Bronchial epithelial cell (primary cell): Measurements from ENCODE around the gene PRIMA1. TPM values are rescaled to one million over a fixed set of nuclear protein-coding genes. Genes with fewer than 3 reads are reported as not detected.

Experiments used
- DNase-seq: peaks from one replicate; pipeline ENCODE4 v3.0.0-alpha.2; 2010; ENCODE audit warnings: low read depth
- FAIRE-seq: peaks from 2 replicates; lab custom pipeline; 2011; peaks lifted over from hg19 to GRCh38; lab: Jason Lieb, UNC
- H3K27me3 ChIP-seq: 2 replicates; pipeline ENCODE4 v1.5.1; 2011; ENCODE audit warnings: low read length; ENCODE audit not compliant: control insufficient read depth, insufficient read depth
- H3K36me3 ChIP-seq: 2 replicates; pipeline ENCODE4 v1.5.1; 2011; ENCODE audit warnings: low read length; ENCODE audit not compliant: control insufficient read depth, insufficient read depth
- H3K4me3 ChIP-seq: 2 replicates; pipeline ENCODE4 v1.5.1; 2011; ENCODE audit warnings: mild to moderate bottlenecking, low read depth, low read length, control low read depth
- total RNA-seq: library from RNA; depleted of rRNA; stranded (reverse); fragments of >200 nt; gene quantifications from 2 replicates; pipeline ENCODE4 v1.2.1, GENCODE V29; 2014
- TF ChIP-seq, protein P1 (sequence below): IDR thresholded peaks from 2 replicates; pipeline ENCODE4 v1.5.1; 2011; ENCODE audit warnings: mild to moderate bottlenecking, moderate library complexity, low read length, control low read depth, inconsistent platforms; ENCODE audit not compliant: insufficient read depth, severe bottlenecking

The PRIMA1 gene
- total RNA-seq, 1 donor from 2014 or later = not detected

DNA sequence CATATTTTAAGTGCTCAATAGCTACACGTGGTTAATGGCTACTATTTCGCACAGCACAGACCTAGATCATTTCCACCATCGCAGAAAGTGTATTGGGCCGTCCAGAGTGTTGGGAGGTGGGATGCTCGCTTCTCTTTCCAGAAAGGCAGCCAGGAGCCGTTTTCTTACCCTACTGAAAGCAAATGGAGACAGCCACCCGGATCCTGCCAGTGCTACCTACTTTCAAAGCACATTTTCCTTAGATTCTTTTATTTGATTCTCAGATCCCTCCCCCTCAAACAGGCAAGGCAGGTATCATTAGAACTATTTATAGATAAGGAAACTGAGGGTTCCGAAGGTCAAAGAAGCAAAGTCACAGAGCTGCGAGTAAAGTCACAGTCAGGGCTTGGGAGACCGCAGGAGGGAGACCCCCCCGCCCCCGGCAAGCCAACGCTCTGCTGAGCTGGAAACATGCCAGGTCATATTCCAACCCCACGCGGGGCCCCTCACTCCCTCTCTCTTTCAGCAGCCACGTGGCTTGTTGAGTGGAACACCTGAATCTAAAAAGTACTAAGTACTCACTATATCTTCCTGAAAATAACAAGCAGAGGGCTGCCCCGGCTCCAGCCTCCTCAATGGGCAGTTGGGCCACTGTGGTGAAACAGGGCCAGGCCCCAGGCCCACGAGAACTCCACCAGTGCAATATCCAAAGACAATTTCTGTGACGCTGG, 36.2 kb downstream of the PRIMA1 start:
- TF ChIP-seq, protein P1, sequence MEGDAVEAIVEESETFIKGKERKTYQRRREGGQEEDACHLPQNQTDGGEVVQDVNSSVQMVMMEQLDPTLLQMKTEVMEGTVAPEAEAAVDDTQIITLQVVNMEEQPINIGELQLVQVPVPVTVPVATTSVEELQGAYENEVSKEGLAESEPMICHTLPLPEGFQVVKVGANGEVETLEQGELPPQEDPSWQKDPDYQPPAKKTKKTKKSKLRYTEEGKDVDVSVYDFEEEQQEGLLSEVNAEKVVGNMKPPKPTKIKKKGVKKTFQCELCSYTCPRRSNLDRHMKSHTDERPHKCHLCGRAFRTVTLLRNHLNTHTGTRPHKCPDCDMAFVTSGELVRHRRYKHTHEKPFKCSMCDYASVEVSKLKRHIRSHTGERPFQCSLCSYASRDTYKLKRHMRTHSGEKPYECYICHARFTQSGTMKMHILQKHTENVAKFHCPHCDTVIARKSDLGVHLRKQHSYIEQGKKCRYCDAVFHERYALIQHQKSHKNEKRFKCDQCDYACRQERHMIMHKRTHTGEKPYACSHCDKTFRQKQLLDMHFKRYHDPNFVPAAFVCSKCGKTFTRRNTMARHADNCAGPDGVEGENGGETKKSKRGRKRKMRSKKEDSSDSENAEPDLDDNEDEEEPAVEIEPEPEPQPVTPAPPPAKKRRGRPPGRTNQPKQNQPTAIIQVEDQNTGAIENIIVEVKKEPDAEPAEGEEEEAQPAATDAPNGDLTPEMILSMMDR = no peak
- FAIRE-seq (no peak), DNase-seq (no peak)
- Histone ChIP-seq H3K27me3 (no peaks in the 10 kb centered on the region), H3K36me3 (no peaks in the 10 kb centered on the region), H3K4me3 (no peak overlapping the region)

DNA sequence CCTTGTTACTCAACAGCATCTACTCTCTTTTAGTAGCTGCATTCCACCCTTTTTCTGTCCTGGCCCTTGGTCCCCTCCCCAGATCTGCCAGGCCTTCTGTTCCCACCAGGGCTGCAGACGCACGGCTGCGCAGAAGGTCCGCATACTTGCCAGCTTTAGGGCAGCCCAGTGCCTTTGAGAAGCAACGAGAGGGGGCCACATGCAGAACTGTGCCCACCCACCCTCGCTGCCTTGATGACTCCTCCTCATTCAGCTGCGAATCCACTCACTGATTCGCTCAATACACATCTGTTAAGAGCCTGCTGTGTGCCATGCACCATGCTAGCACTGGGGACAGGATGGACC, 39.2 kb downstream of the PRIMA1 start:
- H3K36me3 ChIP-seq = no peaks in the 10 kb centered on the region
- no peak for FAIRE-seq
- DNase-seq = no peak
- H3K4me3 ChIP-seq = no peak overlapping the region
- TF ChIP-seq, protein P1 = no peak
- H3K27me3 ChIP-seq = no peaks in the 10 kb centered on the region

DNA sequence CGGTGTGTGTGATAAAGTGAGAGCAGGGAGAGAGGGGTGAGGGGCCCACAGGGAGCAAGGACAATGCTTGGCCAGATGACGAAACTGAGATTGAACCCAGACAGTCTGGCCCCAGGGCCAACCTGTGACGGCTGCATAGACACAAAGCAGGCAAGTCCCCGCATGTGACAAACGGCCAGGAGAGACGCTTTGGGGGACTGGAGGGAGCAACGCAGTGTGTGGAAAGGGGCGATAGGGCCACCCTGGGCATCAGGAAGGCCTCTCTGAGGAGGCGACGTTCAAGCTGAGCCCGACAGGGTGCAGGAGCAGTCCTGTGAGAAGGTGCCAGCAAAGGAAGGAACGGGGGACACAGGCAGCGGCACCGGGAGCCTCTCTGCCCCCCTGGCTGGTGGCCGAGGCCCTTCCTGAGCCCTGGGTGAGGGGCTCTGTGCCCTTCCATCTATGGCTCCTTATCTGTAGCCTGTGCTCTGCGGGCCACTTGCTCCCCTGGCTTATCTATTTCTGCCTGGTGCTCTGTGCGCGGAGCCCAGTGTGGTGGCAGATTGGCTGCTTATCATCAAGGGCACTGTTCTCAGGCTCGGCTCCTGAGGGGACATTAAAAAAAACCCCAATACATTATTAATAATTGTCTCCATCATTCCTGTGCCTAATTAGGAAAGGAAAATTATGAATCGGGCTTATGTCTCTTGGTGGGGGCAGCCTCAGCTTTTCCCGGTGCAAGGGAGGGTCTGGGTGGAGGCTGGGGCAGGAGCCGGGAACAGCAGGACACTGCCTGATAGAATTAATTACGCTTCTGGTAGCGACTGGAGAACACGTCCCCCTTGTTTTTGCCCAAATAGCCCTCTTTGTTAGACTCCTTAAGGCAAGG, 39.8 kb downstream of the PRIMA1 start:
- no peaks in the 10 kb centered on the region for H3K27me3 ChIP-seq
- no peak for FAIRE-seq
- no peak for DNase-seq
- no peak overlapping the region for H3K4me3 ChIP-seq
- no peaks in the 10 kb centered on the region for H3K36me3 ChIP-seq
- TF ChIP-seq, protein P1 = no peak

DNA sequence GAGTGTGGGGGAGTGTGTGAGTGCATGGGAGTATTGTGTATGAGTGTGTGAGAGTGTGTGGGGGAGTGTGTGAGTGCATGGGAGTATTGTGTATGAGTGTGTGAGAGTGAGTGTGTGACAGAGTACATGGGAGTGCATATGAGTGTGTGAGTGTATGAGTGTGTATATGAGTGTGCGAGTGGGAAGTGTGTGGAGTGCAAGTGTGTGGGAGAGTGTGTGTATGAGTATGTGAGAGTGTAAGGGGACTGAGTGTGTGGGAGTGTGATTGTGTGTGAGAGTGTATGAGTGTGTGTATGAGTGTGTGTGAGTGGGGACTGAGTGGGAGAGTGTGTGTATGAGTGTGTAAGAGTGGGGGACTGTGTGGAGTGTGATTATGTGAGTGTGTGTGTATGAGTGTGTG, 40.7 kb downstream of the PRIMA1 start:
- no peak for DNase-seq
- Histone ChIP-seq H3K36me3 (no peaks in the 10 kb centered on the region), H3K4me3 (no peak overlapping the region), H3K27me3 (no peaks in the 10 kb centered on the region)
- FAIRE-seq = peak; percentile 96
- TF ChIP-seq, protein P1 = no peak

DNA sequence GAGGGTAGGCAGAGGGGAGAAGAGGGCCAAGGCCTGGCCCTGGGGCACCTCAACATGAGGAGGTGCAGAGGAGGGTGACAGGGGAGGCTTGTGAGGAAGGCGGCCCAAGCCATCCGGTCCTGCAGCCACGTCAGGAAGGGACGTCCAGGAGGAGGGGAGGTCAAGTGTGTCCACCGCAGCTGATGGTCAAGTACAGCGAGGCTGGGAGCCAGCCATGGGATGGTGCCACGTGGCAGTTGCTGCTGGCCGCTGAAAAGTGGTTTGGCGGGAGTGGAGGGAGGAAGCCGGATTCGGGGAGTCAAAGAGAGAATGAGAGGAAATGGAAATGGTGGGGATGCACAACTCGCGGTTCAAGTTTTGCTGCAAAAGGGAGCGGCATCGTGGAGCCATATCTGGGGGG, 41.2 kb downstream of the PRIMA1 start:
- DNase-seq = no peak
- no peak for FAIRE-seq
- Histone ChIP-seq H3K36me3 (no peaks in the 10 kb centered on the region), H3K27me3 (no peaks in the 10 kb centered on the region), H3K4me3 (no peak overlapping the region)
- TF ChIP-seq, protein P1 = no peak
